Cardiac fibroblast (primary cell): ENCODE data around the gene LRRC4C.

Experiments
- DNase-seq, 2 donors: peaks; one replicate each; pipeline versions ENCODE4 v3.0.0 to v3.0.0-alpha.2; 2010; ENCODE audit warnings: low read depth in 2 of 2
- H3K4me3 ChIP-seq, 2 donors: replicated peaks in 1 of 2; 1 replicate in 1 of 2; 2 replicates in 1 of 2; pipeline ENCODE4 v1.5.1; 2011; ENCODE audit warnings: low read depth in 2 of 2, low read length in 2 of 2, mild to moderate bottlenecking in 2 of 2, moderate library complexity in 1 of 2
- CTCF ChIP-seq: IDR thresholded peaks from one replicate; pipeline ENCODE4 v1.5.1; 2011; ENCODE audit warnings: low read depth, mild to moderate bottlenecking, low read length, inconsistent platforms

LRRC4C gene

GRCh38 chr11:41225856-41226633 lies 233.4 kb downstream of the LRRC4C start:
- DNase-seq, result no peak
- TF ChIP-seq CTCF, result no peak
- no peak overlapping the region for H3K4me3 ChIP-seq

- no peak for TF ChIP-seq CTCF
- no peak overlapping the region for H3K4me3 ChIP-seq
- DNase-seq, result no peak
These were observed 237.2 kb downstream of the LRRC4C start for GRCh38 chr11:41222236-41222635.

GRCh38 chr11:41206388-41206787 lies 253.1 kb downstream of the LRRC4C start:
- no peak for DNase-seq
- no peak for TF ChIP-seq CTCF

DNA sequence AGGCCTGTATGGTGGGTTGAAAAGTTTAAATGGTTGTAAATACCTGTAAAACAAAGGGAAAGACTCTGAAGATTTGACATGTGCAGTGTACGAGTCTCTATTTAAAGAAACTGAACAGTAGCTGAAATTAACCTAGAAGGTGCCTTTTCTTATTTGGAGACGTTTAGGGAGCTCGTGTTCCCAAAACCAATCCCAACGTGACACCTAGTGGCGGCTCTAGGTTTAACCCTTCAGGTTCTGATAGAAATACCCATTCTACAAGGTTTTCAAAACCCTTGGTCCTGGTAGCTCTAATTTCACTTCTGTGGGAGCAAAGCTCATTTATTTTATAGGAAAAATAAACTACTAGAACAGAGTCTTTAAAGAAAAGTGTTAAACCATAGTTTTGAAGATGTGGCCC lies 258.3 kb downstream of the LRRC4C start:
- DNase-seq, result peak; percentile 3 to 10
- peak; percentile 7 for TF ChIP-seq CTCF
- H3K4me3 ChIP-seq, result no peak overlapping the region

More at GRCh38 chr11:41206388-41206787, 253.1 kb downstream of the LRRC4C start:
- H3K4me3 ChIP-seq, result no peak overlapping the region

- DNase-seq, result no peak
- no peak for TF ChIP-seq CTCF
- H3K4me3 ChIP-seq, result no peak overlapping the region
These were observed 268.9 kb downstream of the LRRC4C start for GRCh38 chr11:41190437-41191082.

DNA sequence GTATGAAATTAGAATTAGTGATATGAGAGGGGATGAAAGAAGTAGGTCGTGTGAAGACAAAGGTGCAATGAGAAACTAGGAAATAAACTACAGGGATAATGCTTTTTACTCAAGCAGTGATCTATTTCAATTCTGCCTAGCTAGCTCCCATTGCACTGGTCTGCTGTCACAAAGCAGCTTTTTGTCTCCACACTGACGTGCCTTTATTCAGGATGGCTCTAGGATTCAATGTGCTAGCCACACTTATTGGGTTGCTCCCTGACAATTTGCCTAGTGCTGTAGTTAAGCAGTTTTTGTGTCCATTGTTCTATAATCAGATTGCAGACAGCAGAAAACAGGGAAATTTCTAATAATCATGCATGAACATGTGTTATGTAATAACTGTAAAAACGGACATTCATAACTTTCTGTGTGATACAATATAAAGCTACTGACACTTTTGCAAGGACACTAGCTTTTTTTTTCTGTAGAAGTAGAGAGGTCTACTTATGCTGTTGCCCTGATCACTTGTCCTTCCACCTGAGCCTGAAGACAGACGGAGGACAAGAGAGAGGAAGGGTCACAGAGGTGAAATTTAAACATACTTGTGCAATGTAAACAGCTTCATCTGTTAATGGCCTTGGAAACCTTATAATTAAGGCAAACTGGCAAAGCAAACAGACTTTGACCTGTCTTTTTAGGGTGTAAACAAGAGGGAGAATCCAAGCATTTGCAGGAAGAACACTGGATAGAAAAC lies 269.6 kb downstream of the LRRC4C start:
- TF ChIP-seq CTCF, result no peak
- H3K4me3 ChIP-seq, result no peak overlapping the region
- DNase-seq, result no peak
